ENCODE results near the gene SPIRE1. TPM values are rescaled to one million over a fixed set of nuclear protein-coding genes. Genes with fewer than 3 reads are reported as not detected.

SPIRE1 gene
- polyA plus RNA-seq (ENCODE audit: insufficient read length in 3 of 3) = 10 to 100 TPM; 31.6 to 36.5 (median 36.1) TPM

GRCh38 chr18:12657684-12658425, at the start of gene SPIRE1:
Gene SPIRE1 (minus strand): TSS chr18:12658107. CDS start chr18:12657866, 241 bp downstream.
- DNase-seq (ENCODE audit: low read depth in 3 of 3, low spot score in 2 of 3) = no peak

- DNase-seq (ENCODE audit: low read depth in 3 of 3, low spot score in 2 of 3) = no peak
Observed at GRCh38 chr18:12703664-12704063, 45.8 kb upstream of the SPIRE1 start.

GRCh38 chr18:12703096-12703567, 45.2 kb upstream of the SPIRE1 start:
- DNase-seq (ENCODE audit: low read depth in 3 of 3, low spot score in 2 of 3) = no peak

GRCh38 chr18:12702221-12703095, 44.6 kb upstream of the SPIRE1 start, which contains the start of the genes CEP76 and PSMG2:
Gene CEP76 (minus strand): TSS chr18:12702723. CDS start chr18:12702548, 175 bp downstream.
Gene PSMG2 (plus strand): TSS chr18:12703042. CDS start chr18:12703108, 66 bp downstream.
- peak; percentile 66 to 80 (median 74) for DNase-seq (ENCODE audit: low read depth in 3 of 3, low spot score in 2 of 3)

DNA sequence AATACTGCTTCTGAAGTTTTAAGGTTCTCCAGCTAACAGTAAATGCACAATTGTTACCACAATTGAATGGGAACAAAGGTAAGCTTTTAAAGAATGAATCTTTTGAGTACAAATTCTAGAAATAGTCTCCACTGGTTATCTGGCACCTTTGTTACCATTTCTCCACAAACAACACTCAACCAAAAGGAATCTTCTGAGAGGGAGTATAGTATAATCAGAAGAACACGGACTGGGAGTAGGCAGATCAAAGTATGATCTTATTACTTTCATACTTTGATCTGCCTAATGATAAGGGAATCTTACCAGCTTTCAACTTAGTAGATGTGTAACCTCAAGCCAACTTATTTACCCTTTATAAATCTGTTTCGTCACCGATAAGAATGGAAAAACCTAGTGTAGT, 43.3 kb upstream of the SPIRE1 start:
- no peak for DNase-seq (ENCODE audit: low read depth in 3 of 3, low spot score in 2 of 3)

- no peak for DNase-seq (ENCODE audit: low read depth in 3 of 3, low spot score in 2 of 3)
Observed at GRCh38 chr18:12699747-12700146, 41.8 kb upstream of the SPIRE1 start.

- DNase-seq (ENCODE audit: low read depth in 3 of 3, low spot score in 2 of 3) = no peak
Observed at GRCh38 chr18:12694032-12694431, 36.1 kb upstream of the SPIRE1 start.

- no peak for DNase-seq (ENCODE audit: low read depth in 3 of 3, low spot score in 2 of 3)
Observed at GRCh38 chr18:12692206-12692605, 34.3 kb upstream of the SPIRE1 start.

DNA sequence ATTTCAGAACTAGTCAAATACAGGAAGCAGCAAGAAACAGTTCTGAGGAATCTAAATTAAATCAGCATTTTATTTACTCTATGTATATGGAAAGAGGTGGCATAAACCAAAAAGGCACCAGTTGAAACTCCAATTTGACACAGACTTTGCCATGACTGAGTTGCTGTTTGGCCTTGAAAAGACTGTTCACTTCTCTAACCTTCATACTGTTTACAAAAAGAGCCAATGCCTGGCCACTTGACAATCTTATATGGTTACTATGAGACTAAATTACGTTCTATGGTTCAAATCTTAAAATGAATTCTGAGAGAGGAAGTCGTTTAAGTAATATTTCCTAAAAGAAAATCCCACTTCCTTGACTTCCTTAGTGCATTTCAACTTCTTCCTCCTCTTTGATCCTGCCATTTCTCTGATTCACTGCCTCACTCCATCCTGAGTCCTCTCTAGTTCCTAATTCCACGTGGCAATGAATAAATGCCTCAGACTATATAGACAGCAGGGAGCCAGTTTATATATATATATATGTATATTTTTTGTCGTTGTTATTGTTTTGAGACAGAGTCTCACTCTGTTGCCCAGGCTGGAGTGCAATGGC, 31.4 kb upstream of the SPIRE1 start:
- DNase-seq (ENCODE audit: low read depth in 3 of 3, low spot score in 2 of 3) = no peak

DNA sequence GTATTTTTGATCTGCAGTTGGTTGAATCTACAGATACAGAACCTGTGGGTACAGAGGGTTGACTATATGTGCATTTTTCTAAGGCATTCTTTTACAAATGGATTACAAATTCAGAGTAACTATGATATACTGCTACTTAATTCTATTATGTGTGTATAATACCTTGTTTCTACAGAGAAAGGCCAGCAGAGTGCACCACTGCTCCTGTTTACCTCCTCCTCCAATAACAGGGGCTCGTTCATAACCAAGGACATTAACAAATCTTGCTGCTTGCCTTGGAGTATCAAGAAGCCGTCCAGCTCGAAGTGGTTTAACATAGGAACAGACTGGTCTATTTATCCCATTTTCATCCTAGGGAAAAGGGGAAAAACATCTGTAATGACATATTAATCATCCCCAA, 28.2 kb upstream of the SPIRE1 start:
- DNase-seq (ENCODE audit: low read depth in 3 of 3, low spot score in 2 of 3) = no peak

GRCh38 chr18:12679183-12679786, 21.4 kb upstream of the SPIRE1 start:
- DNase-seq (ENCODE audit: low read depth in 3 of 3, low spot score in 2 of 3) = no peak

DNA sequence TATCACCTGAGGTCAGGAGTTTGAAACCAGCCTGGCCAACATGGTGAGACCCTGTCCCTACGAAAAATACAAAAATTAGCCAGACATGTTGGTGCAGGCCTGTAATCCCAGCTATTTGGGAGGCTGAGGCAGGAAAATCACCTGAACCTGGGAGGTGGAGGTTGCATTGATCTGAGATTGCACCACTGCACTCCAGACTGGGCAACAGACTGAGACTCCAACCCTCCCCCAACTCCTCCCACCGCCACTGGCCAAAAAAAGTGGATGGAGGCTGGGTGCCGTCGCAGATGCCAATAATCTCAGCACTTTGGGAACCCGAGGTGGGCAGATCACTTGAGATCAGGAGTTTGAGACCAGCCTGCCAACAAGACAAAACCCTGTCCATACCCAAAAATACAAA, 10.1 kb upstream of the SPIRE1 start:
- no peak for DNase-seq (ENCODE audit: low read depth in 3 of 3, low spot score in 2 of 3)

- peak; percentile 48 to 61 (median 54) for DNase-seq (ENCODE audit: low read depth in 3 of 3, low spot score in 2 of 3)
Observed at GRCh38 chr18:12659904-12660605, 2.1 kb upstream of the SPIRE1 start.

DNA sequence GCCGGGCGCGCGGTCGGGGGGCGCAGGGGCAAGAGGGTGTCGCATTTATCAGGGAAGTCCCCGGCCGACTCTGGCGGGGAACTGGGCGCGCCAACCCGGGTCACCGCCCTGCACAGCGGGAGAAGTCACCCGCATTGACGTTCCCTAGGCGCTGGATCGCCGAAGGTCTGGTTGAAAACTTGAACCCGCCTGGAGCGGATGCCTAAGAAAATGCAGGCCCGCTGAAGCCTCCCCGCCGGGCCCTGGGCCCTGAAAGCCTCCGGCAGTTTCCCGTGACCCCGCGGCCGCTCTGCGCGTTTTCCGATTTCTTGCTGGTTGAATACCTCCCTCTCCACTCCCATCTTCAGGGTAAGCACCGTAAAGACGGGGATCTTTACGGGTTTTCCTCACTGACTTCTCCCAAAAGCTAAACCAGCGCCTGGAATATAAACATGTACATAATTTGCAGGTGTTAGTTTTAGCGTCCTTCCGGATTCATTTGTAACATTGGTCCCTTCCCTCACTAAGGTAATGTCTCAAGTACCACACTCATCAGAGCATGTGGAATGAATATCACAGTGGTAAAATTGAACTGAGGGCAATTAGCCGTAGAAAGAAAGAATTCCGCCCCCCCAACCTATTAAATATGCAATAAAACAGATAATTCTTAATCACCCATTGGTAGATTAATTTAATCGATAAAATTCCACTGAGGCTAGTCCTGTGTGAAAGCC, 675 bp upstream of the SPIRE1 start:
- no peak for DNase-seq (ENCODE audit: low read depth in 3 of 3, low spot score in 2 of 3)

GRCh38 chr18:12656938-12657683, 796 bp downstream of the SPIRE1 start:
- no peak for DNase-seq (ENCODE audit: low read depth in 3 of 3, low spot score in 2 of 3)

DNA sequence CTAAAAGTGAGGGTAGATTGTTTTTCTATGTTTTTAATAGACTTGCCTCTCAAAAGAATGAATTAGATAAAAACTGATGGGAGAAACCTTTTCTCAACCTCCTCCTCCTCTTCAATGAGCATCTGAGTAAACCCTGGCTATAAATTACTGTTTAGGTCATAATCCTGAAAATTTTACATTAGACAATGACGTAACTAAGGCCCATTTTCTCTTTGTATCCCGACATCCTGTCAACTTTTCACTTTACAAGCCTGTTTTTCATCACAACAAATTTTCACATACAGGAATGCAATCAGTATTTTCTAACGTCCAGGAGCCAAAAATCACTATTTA, 1.3 kb downstream of the SPIRE1 start:
- DNase-seq (ENCODE audit: low read depth in 3 of 3, low spot score in 2 of 3) = peak in 1 of 3 donors; percentile 40

DNA sequence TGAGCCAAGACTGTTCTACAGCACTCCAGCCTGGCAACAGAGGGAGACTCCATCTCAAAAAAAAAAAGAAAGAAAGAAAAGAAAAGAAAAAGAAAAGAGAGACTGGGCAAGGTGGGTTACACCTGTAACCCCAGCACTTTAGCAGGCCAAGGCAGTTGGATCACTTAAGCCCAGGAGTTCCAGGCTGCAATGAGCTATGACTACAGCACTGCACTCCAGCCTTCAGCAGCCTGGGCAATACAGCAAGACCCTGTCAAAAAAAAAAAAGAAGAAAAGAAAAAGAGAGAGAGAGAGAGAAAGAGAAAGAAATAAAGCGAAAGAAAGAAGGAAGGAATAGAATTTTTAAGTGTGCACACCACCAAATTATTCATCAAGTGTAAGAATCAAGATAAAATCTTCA, 2.9 kb downstream of the SPIRE1 start:
- no peak for DNase-seq (ENCODE audit: low read depth in 3 of 3, low spot score in 2 of 3)

GRCh38 chr18:12652861-12653401, 5.0 kb downstream of the SPIRE1 start:
- no peak for DNase-seq (ENCODE audit: low read depth in 3 of 3, low spot score in 2 of 3)
